HCT116 (cell line): ENCODE measurements around the gene HOXD10.

ENCODE experiments used
- CTCF ChIP-seq, 3 experiments: fragments of 200-600 bp in 1 of 3; sonication (generic) in 1 of 3; IDR thresholded peaks in 2 of 3; conservative IDR thresholded peaks in 1 of 3; 2 replicates each; pipeline ENCODE4 v1.5.1; 2012 to 2017; ENCODE audit warnings: low read depth in 2 of 3, low read length in 2 of 3, antibody characterized with exemption in 1 of 3, borderline replicate concordance in 1 of 3, control low read depth in 1 of 3, mild to moderate bottlenecking in 1 of 3, mixed read lengths in 1 of 3, mixed run types in 1 of 3, moderate library complexity in 1 of 3; ENCODE audit not compliant: insufficient read depth in 1 of 3
- EGR1 ChIP-seq: IDR thresholded peaks from 2 replicates; pipeline ENCODE4 v1.6.1; 2012; ENCODE audit warnings: low read depth
- EZH2 ChIP-seq: fragments of 200-600 bp; sonication (generic); IDR thresholded peaks from 2 replicates; pipeline ENCODE4 v1.6.1; 2017; ENCODE audit warnings: antibody characterized with exemption, mixed run types
- JUND ChIP-seq: IDR thresholded peaks from 2 replicates; pipeline ENCODE4 v1.6.1; 2012
- POLR2A ChIP-seq: IDR thresholded peaks from 2 replicates; pipeline ENCODE4 v1.7.0; 2011; ENCODE audit warnings: borderline replicate concordance; ENCODE audit not compliant: insufficient read depth, insufficient read length; ENCODE audit errors: extremely low read depth
- POLR2AphosphoS5 ChIP-seq: IDR thresholded peaks from 2 replicates; pipeline ENCODE4 v1.6.1; 2011; ENCODE audit warnings: mild to moderate bottlenecking, low read depth, low read length, moderate library complexity
- RAD21 ChIP-seq: IDR thresholded peaks from 2 replicates; pipeline ENCODE4 v1.6.1; 2012; ENCODE audit warnings: low read depth, mild to moderate bottlenecking
- SRF ChIP-seq: IDR thresholded peaks from 2 replicates; pipeline ENCODE4 v1.6.1; 2012; ENCODE audit warnings: low read depth
- TCF7L2 ChIP-seq: IDR thresholded peaks from 2 replicates; pipeline ENCODE4 v1.7.0; 2011; ENCODE audit warnings: borderline replicate concordance, inconsistent platforms; ENCODE audit not compliant: insufficient read depth, insufficient read length; ENCODE audit errors: extremely low read depth
- YY1 ChIP-seq: IDR thresholded peaks from 2 replicates; pipeline ENCODE4 v1.6.1; 2011; ENCODE audit warnings: low read length, low read depth, moderate library complexity, mild to moderate bottlenecking; ENCODE audit not compliant: insufficient replicate concordance; ENCODE audit errors: extremely low read depth
- ZNF274 ChIP-seq: fragments of 200-500 bp; sonication (Bioruptor generic); IDR thresholded peaks from 2 replicates; pipeline ENCODE4 v1.6.1; 2014; ENCODE audit warnings: mild to moderate bottlenecking, low read depth, low read length, inconsistent platforms

GRCh38 chr2:176079285-176079830 lies 37.2 kb upstream of the HOXD10 start:
- TF ChIP-seq CTCF (IDR thresholded peaks at IDR 0.05 in 2 of 3, conservative IDR thresholded peaks at IDR 0.05 in 1 of 3; ENCODE audit: borderline replicate concordance in 1 of 3, insufficient read depth in 1 of 3, low read depth in 2 of 3, low read length in 2 of 3) (no peak), POLR2AphosphoS5 (no peak), RAD21 (no peak), SRF (no peak), ZNF274 (no peak), YY1 (no peak), TCF7L2 (no peak), EZH2 (no peak), JUND (no peak), POLR2A (no peak), EGR1 (no peak)
